Suprapubic skin (tissue), 3 donors: ENCODE measurements around the gene AQP9.

Source experiments
- EP300 ChIP-seq: sonication (generic); formaldehyde crosslinking; IDR thresholded peaks from one replicate; pipeline ENCODE4 v1.6.1; 2017; ENCODE audit warnings: antibody characterized with exemption
- POLR2A ChIP-seq, 2 donors: fragments of 450-650 bp; IDR thresholded peaks; one replicate each; pipeline ENCODE4 v1.6.1; 2017; ENCODE audit warnings: antibody characterized with exemption in 2 of 2, mild to moderate bottlenecking in 2 of 2, moderate library complexity in 2 of 2
- TF ChIP-seq, protein P1 (sequence below), 2 donors: fragments of 200-600 bp in 1 of 2; fragments of 450-650 bp in 1 of 2; sonication (generic) in 1 of 2; IDR thresholded peaks; one replicate each; pipeline ENCODE4 v1.5.1; 2016 to 2019; ENCODE audit warnings: antibody characterized with exemption in 2 of 2, mild to moderate bottlenecking in 1 of 2, moderate library complexity in 1 of 2

DNA sequence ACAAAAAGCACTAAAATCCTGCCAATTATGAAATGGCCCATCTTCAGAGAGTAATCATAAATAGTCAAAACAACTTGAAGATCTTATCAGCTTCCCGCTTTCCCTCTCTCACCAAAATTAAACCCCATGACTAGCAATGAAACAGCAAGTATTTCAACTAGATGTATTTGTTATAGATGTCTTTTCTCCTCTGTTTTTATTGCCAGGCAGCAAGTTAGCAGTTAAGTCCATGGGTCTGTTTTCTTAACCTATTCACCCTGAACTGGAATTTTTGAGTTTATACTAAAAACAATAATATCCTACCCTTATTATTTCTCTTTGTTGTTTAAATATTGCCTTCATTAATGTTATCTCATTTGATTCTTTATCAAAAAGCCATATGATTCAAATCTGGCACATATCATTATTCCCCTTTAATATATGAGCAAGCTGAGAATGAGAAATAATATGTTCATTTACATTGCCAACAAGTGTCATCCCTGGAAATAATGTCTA is 23.3 kb downstream of the AQP9 start:
- TF ChIP-seq, protein P1, sequence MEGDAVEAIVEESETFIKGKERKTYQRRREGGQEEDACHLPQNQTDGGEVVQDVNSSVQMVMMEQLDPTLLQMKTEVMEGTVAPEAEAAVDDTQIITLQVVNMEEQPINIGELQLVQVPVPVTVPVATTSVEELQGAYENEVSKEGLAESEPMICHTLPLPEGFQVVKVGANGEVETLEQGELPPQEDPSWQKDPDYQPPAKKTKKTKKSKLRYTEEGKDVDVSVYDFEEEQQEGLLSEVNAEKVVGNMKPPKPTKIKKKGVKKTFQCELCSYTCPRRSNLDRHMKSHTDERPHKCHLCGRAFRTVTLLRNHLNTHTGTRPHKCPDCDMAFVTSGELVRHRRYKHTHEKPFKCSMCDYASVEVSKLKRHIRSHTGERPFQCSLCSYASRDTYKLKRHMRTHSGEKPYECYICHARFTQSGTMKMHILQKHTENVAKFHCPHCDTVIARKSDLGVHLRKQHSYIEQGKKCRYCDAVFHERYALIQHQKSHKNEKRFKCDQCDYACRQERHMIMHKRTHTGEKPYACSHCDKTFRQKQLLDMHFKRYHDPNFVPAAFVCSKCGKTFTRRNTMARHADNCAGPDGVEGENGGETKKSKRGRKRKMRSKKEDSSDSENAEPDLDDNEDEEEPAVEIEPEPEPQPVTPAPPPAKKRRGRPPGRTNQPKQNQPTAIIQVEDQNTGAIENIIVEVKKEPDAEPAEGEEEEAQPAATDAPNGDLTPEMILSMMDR (IDR thresholded peaks at IDR 0.05) = no peak
- no peak for TF ChIP-seq POLR2A (IDR thresholded peaks at IDR 0.05)
- no peak for TF ChIP-seq EP300
